Measurements from ENCODE around the gene RPL37. TPM values are rescaled to one million over a fixed set of nuclear protein-coding genes. Genes with fewer than 3 reads are reported as not detected.

Gene RPL37
- total RNA-seq, 1 experiment from 2014 or later: 916 TPM

GRCh38 chr5:40834391-40834848 lies 602 bp downstream of the RPL37 start:
- ATAC-seq (no peak), DNase-seq (ENCODE audit: low read depth, low spot score) (no peak)
- peak overlapping the region; percentile 99 for H3K27ac ChIP-seq (ENCODE audit: low read length)
- H3K4me3 ChIP-seq (ENCODE audit: low read depth in 2 of 2, low read length in 2 of 2): peak overlapping the region; percentile 97 to 100
- TSS peak; percentile 78 for BruUV-seq (replicated peaks)
- H3K27me3 ChIP-seq (ENCODE audit: control insufficient read depth, insufficient read depth, low read length): no peaks in the 10 kb centered on the region
- TF ChIP-seq CTCF (IDR thresholded peaks at IDR 0.05) (no peak), POLR2AphosphoS5 (IDR thresholded peaks at IDR 0.05; ENCODE audit: low read depth, low read length) (no peak), SIN3A (IDR thresholded peaks at IDR 0.05; ENCODE audit: borderline replicate concordance, insufficient read depth, low read depth, low read length) (no peak), TCF7L2 (IDR thresholded peaks at IDR 0.05; ENCODE audit: low read depth, low read length) (no peak), REST (IDR thresholded peaks at IDR 0.05; ENCODE audit: insufficient read depth in 1 of 2, low read depth in 2 of 2, low read length in 1 of 2) (no peak)
- POLR2A ChIA-PET: interaction anchor here (0.8 kb wide), 1 partner anchor 43 kb away, joined by 3 read pairs; no protein-coding TSS in a partner anchor
- peaks cover 46% of the 10 kb centered on the region for H3K36me3 ChIP-seq (ENCODE audit: control insufficient read depth, insufficient read depth, low read length)
- H3K4me1 ChIP-seq (ENCODE audit: control insufficient read depth, insufficient read depth, low read length): peaks cover 18% of the 10 kb centered on the region
- no peaks in the 10 kb centered on the region for H3K9me3 ChIP-seq (ENCODE audit: control insufficient read depth, insufficient read depth, low read depth, low read length)
- intact Hi-C loops (cut with micrococcal nuclease; ENCODE audit: unreplicated experiment) (no loop called here), in situ Hi-C loops (cut with HindIII; ENCODE audit: low pct_unique_long_range_greater_than_20kb, low sequenced_read_pairs) (no loop called here)
- CTCF ChIA-PET: no interaction called here

GRCh38 chr5:40833712-40834229 lies 1.3 kb downstream of the RPL37 start:
- POLR2A ChIA-PET: interaction anchor here (0.6 kb wide), 1 partner anchor 1828 kb away, joined by 3 read pairs; no protein-coding TSS in a partner anchor

GRCh38 chr5:40832345-40832744 lies 2.7 kb downstream of the RPL37 start:
- CTCF ChIA-PET: no interaction called here
- intact Hi-C loops (cut with micrococcal nuclease; ENCODE audit: unreplicated experiment): no loop called here
- ATAC-seq: no peak
- in situ Hi-C loops (cut with HindIII; ENCODE audit: low pct_unique_long_range_greater_than_20kb, low sequenced_read_pairs): no loop called here
- Histone ChIP-seq H3K4me1 (ENCODE audit: control insufficient read depth, insufficient read depth, low read length) (peaks cover 22% of the 10 kb centered on the region), H3K36me3 (ENCODE audit: control insufficient read depth, insufficient read depth, low read length) (peaks cover 66% of the 10 kb centered on the region), H3K4me3 (ENCODE audit: low read depth in 2 of 2, low read length in 2 of 2) (peak overlapping the region in 1 of 2 experiments; percentile 97; a peak in 1 of 4 replicates), H3K27ac (ENCODE audit: low read length) (peak overlapping the region; percentile 99), H3K27me3 (ENCODE audit: control insufficient read depth, insufficient read depth, low read length) (no peaks in the 10 kb centered on the region), H3K9me3 (ENCODE audit: control insufficient read depth, insufficient read depth, low read depth, low read length) (no peaks in the 10 kb centered on the region)
- no TSS peak for BruUV-seq (replicated peaks)
- DNase-seq (ENCODE audit: low read depth, low spot score): no peak
- TF ChIP-seq CTCF (IDR thresholded peaks at IDR 0.05): no peak
- no peak for TF ChIP-seq SIN3A (IDR thresholded peaks at IDR 0.05; ENCODE audit: borderline replicate concordance, insufficient read depth, low read depth, low read length)
- no peak for TF ChIP-seq REST (IDR thresholded peaks at IDR 0.05; ENCODE audit: insufficient read depth in 1 of 2, low read depth in 2 of 2, low read length in 1 of 2)
- no peak for TF ChIP-seq TCF7L2 (IDR thresholded peaks at IDR 0.05; ENCODE audit: low read depth, low read length)
- TF ChIP-seq POLR2AphosphoS5 (IDR thresholded peaks at IDR 0.05; ENCODE audit: low read depth, low read length): no peak
- POLR2A ChIA-PET: interaction anchor here (0.6 kb wide), 2 partner anchors 12 to 16 kb away, joined by 4 to 6 read pairs; no protein-coding TSS in a partner anchor

More at GRCh38 chr5:40833712-40834229, 1.3 kb downstream of the RPL37 start:
- Histone ChIP-seq H3K27me3 (ENCODE audit: control insufficient read depth, insufficient read depth, low read length) (no peaks in the 10 kb centered on the region), H3K9me3 (ENCODE audit: control insufficient read depth, insufficient read depth, low read depth, low read length) (no peaks in the 10 kb centered on the region), H3K27ac (ENCODE audit: low read length) (peak overlapping the region; percentile 99), H3K36me3 (ENCODE audit: control insufficient read depth, insufficient read depth, low read length) (peaks cover 52% of the 10 kb centered on the region), H3K4me3 (ENCODE audit: low read depth in 2 of 2, low read length in 2 of 2) (peak overlapping the region; percentile 97 to 100), H3K4me1 (ENCODE audit: control insufficient read depth, insufficient read depth, low read length) (peaks cover 22% of the 10 kb centered on the region)
- BruUV-seq (replicated peaks): no TSS peak
- intact Hi-C loops (cut with micrococcal nuclease; ENCODE audit: unreplicated experiment): no loop called here
- 0 out of 2 replicates have a peak, but pooled peaks have one; percentile 9 for TF ChIP-seq POLR2AphosphoS5 (IDR thresholded peaks at IDR 0.05; ENCODE audit: low read depth, low read length)
- no peak for TF ChIP-seq TCF7L2 (IDR thresholded peaks at IDR 0.05; ENCODE audit: low read depth, low read length)
- in situ Hi-C loops (cut with HindIII; ENCODE audit: low pct_unique_long_range_greater_than_20kb, low sequenced_read_pairs): no loop called here
- CTCF ChIA-PET: no interaction called here
- no peak for DNase-seq (ENCODE audit: low read depth, low spot score)
- no peak for ATAC-seq
